K562 (cell line): Measurements from ENCODE around the gene EBF4. TPM values are rescaled to one million over a fixed set of nuclear protein-coding genes. Genes with fewer than 3 reads are reported as not detected.

Experiments
- SIN3A ChIP-seq, 2 experiments: fragments of 150-350 bp in 1 of 2; IDR thresholded peaks; 2 replicates each; pipeline ENCODE4 v1.6.1; 2011 to 2016; ENCODE audit warnings: borderline replicate concordance in 2 of 2, low read depth in 2 of 2, low read length in 2 of 2, mild to moderate bottlenecking in 2 of 2, moderate library complexity in 2 of 2; ENCODE audit not compliant: control insufficient read depth in 1 of 2
- polyA plus RNA-seq, 8 experiments: library from polyadenylated mRNA; depleted of rRNA in 4 of 8; stranded (reverse) in 5 of 8; unstranded in 3 of 8; fragments of >200 nt; fragmentation: Nextera tagmentation in 2 of 8; fragmentation: Illumina TruSeq in 1 of 8; extraction: Ambion mirVana in 2 of 8; extraction: Trizol in 1 of 8; gene quantifications; 2 replicates each; pipeline versions ENCODE4 v1.2.1 to v1.2.3, GENCODE V29; 2011 to 2014; ENCODE audit warnings: inconsistent platforms in 1 of 8, missing spikeins in 1 of 8
- total RNA-seq, 7 experiments: library from RNA; depleted of rRNA in 6 of 7; stranded (reverse); fragments of >200 nt in 6 of 7; fragmentation: Illumina TruSeq in 2 of 7; extraction: Trizol in 2 of 7; gene quantifications; 2 replicates each; pipeline versions ENCODE4 v1.2.1 to v1.2.3, GENCODE V29; 2011 to 2021; ENCODE audit warnings: low replicate concordance in 1 of 7
- TF ChIP-seq, protein P1 (sequence below), 2 experiments: IDR thresholded peaks in 1 of 2; conservative IDR thresholded peaks in 1 of 2; 2 replicates each; pipeline ENCODE4 v1.6.1; 2016; ENCODE audit warnings: low read depth in 2 of 2, mild to moderate bottlenecking in 1 of 2, missing compliant biosample characterization in 1 of 2, missing genetic modification characterization in 1 of 2, moderate library complexity in 1 of 2
- TF ChIP-seq, protein P2 (sequence below): sonication (generic); formaldehyde crosslinking; IDR thresholded peaks from 2 replicates; pipeline ENCODE4 v1.8.1; 2022; ENCODE audit warnings: missing genetic modification reagents

EBF4 gene
- total and polyA plus RNA-seq, 9 of the 15 experiments (the other 6 are each of a cell fraction or from before 2014, with no cell fraction given) = 0.09 TPM; not detected in 8

DNA sequence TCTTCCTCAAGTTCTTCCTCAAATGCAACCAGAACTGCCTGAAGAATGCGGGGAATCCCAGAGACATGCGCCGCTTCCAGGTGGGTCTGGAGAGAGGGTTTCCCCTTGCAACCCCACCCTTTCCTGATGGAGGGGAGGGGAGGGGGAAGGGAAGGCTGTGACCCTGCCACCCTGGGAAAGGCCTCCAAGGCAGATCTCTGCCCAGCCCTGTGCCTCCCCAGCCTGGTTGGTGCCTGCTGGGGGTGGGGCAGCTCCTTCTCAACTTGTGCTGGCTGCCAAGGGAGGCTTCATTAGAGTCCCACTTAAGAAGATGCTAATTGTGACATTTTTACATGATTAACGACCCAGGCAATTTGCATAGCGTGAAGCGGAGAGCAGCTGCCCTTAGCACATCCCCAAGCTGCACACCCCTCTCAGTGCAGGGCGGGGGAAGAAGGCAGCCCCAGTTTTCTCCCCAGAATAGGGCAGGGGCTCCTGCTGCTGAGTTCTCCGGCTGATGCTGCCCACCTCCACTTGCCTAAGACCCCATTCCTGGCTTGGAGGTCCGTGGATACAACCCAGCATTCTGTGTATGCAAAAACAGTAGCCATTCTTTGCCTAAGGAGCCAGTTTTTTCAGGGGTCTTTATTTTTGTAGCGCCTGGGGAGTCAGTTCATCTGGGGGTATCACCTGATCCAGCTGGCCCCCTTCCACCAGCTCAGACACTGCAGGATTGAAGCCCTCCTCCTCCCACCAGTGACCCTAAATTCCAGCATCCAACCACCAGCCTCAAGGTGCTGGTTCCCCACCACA, 56.2 kb downstream of the EBF4 start (continued):
- TF ChIP-seq, protein P1, sequence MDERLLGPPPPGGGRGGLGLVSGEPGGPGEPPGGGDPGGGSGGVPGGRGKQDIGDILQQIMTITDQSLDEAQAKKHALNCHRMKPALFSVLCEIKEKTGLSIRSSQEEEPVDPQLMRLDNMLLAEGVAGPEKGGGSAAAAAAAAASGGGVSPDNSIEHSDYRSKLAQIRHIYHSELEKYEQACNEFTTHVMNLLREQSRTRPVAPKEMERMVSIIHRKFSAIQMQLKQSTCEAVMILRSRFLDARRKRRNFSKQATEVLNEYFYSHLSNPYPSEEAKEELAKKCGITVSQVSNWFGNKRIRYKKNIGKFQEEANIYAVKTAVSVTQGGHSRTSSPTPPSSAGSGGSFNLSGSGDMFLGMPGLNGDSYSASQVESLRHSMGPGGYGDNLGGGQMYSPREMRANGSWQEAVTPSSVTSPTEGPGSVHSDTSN (CRISPR knock-in tag; IDR thresholded peaks at IDR 0.05; ENCODE audit: low read depth) = no peak
- TF ChIP-seq, protein P1 (tag; conservative IDR thresholded peaks at IDR 0.05; ENCODE audit: low read depth) = peak; percentile 30; the same call in 1 of the 2 replicates
- TF ChIP-seq, protein P2, sequence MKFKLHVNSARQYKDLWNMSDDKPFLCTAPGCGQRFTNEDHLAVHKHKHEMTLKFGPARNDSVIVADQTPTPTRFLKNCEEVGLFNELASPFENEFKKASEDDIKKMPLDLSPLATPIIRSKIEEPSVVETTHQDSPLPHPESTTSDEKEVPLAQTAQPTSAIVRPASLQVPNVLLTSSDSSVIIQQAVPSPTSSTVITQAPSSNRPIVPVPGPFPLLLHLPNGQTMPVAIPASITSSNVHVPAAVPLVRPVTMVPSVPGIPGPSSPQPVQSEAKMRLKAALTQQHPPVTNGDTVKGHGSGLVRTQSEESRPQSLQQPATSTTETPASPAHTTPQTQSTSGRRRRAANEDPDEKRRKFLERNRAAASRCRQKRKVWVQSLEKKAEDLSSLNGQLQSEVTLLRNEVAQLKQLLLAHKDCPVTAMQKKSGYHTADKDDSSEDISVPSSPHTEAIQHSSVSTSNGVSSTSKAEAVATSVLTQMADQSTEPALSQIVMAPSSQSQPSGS (CRISPR knock-in tag) = no peak
- no peak for TF ChIP-seq SIN3A (IDR thresholded peaks at IDR 0.05; ENCODE audit: borderline replicate concordance in 2 of 2, control insufficient read depth in 1 of 2, low read depth in 2 of 2, low read length in 2 of 2)
